Non-pigmented ciliary epithelial cell (primary cell): ENCODE results near the gene VCAM1.

ENCODE experiments used
- DNase-seq: peaks from one replicate; pipeline ENCODE4 v3.0.0-alpha.2; 2010; ENCODE audit warnings: low read depth

VCAM1 gene

DNA sequence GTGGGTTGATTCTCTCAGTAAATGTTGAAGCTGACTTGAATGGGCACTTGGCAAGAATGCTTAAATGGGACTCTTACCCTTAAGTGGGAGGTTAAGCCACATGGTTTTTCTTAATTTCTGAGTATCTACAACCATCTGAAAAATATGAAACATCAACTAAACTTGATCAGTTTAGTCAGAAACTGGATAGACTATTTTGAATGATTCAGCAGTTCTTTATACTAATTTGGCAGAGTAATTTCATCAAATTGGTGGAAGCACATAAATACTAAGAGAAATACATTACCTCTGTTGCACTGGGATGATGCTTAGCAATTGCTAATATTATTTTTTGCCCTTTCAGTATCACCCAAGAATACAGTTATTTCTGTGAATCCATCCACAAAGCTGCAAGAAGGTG lies 4.7 kb downstream of the VCAM1 start:
- no peak for DNase-seq

DNA sequence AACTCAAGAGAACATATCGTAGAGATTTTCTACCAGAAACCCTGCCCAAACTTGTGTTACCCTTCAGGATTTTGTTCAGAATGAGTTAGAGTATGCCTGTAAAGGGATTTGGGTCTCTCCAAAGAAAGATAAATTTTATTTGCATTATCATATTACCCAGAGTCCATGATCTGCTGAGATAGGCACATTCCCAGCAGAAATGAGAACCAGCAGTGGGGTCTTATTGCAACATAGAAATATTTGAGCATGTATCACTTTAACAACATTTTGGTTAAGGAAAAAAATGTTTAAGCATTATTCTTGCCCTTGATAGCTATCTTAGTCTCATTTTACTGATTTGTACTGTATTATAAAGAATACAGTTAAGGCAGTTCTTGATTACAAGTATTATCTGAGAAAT lies 10.6 kb downstream of the VCAM1 start:
- DNase-seq, result no peak

- DNase-seq, result no peak
These were observed 11.8 kb downstream of the VCAM1 start for GRCh38 chr1:100731309-100731708.

GRCh38 chr1:100731758-100732157 lies 12.2 kb downstream of the VCAM1 start:
- DNase-seq, result no peak

- no peak for DNase-seq
These were observed 15.1 kb downstream of the VCAM1 start for GRCh38 chr1:100734676-100735075.

DNA sequence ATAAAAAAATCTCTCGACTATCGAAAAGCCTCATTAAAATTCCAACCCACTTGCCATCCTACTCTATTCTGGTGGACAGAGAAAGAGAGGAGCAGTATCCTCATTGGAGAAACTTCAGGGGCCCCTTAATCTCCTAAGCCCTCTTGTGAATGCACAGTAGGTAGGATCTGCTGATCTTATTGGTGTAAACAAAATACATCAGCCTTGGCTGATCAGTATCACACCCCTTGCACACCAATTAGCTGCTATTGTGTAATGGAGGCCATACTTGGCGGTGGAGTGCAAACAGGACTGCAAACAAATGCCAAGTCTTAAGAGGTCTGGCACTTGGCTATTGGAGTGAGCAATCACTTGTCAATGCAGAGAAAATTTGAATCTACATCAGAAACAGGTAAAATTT lies 15.7 kb downstream of the VCAM1 start:
- DNase-seq, result no peak

GRCh38 chr1:100736324-100736723 lies 16.8 kb downstream of the VCAM1 start:
- DNase-seq, result no peak

- no peak for DNase-seq
These were observed 17.2 kb downstream of the VCAM1 start for GRCh38 chr1:100736746-100737145.

DNA sequence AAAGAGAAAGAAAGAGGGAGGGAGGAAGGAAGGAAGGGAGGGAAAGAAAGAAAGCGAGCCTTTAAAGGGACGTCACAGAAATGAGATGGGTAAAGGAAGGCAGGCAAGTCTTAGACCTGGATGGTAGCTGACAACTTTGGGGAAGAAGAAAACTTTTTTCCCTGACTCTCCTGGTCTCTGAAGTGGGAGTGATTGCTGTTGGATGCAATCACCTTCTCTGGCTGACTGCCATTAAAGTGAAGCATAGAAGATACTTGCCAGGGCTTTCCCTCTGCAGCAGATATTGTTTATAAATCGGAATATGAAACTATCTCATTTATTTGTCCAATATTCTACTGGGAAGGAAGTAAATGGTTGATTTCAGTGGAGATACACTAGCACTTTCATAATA lies 27.0 kb downstream of the VCAM1 start:
- DNase-seq, result no peak

- no peak for DNase-seq
These were observed 28.2 kb downstream of the VCAM1 start for GRCh38 chr1:100747771-100748170.

GRCh38 chr1:100750005-100750885 lies 30.7 kb downstream of the VCAM1 start:
- no peak for DNase-seq

DNA sequence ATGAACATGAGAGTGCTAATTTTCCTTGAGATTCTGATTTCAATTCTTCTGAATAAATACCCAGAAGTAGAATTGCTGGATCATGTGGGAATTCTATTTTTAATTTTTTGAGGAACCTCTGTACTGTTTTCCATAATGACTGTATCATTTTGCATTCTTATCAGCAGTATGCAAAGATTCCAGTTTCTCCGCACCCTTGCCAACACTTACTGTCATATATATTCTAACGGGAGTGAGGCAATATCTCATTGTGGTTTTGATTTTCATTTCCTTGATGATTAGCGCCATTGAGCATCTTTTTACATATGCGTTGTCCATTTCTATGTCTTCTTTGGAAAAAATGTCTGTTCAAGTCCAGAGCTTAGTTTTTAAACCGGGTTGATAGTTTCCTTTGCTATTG lies 33.2 kb downstream of the VCAM1 start:
- no peak for DNase-seq

DNA sequence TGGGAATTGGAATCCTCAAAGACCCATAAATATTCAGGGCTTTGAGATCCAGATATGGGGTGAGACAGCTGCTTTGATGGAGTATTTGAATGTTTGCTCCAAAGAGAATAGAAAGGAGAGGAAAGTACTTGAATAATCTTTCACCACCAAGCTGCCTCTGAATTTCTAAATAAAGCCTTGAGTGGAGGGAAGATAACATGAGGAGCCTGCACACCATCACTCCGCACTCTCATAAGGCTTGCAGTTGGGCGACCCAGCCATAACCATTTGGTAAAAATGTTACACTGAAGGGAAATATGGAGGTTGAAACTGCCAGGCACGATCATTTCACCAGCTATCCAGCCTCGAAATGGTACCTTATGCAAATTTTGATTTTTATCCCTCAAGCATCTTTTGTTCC lies 38.4 kb downstream of the VCAM1 start:
- DNase-seq, result no peak

- no peak for DNase-seq
These were observed 39.6 kb downstream of the VCAM1 start for GRCh38 chr1:100759188-100759587.

GRCh38 chr1:100760511-100760910 lies 41.0 kb downstream of the VCAM1 start:
- no peak for DNase-seq

DNA sequence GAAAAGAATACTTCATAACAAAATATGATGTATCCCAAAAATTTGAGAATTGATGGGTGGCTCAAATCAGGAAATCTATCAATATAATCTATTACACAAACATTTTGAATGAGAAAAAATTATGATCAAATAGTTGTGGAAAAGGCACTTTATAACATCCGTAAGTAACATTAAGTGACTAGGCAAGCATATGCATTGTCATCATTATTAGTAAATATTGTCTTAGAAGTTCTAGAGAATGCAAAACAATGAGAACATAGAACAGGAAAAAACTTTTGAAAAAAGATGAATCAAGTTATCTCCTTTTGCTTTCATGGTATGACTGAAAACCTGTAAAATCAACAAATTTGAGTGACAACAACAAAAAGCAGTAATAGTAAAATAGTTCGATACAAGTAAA lies 42.9 kb downstream of the VCAM1 start:
- DNase-seq, result no peak

GRCh38 chr1:100767176-100767890 lies 47.8 kb downstream of the VCAM1 start:
- DNase-seq, result no peak

- no peak for DNase-seq
These were observed 49.8 kb downstream of the VCAM1 start for GRCh38 chr1:100769323-100769722.

DNA sequence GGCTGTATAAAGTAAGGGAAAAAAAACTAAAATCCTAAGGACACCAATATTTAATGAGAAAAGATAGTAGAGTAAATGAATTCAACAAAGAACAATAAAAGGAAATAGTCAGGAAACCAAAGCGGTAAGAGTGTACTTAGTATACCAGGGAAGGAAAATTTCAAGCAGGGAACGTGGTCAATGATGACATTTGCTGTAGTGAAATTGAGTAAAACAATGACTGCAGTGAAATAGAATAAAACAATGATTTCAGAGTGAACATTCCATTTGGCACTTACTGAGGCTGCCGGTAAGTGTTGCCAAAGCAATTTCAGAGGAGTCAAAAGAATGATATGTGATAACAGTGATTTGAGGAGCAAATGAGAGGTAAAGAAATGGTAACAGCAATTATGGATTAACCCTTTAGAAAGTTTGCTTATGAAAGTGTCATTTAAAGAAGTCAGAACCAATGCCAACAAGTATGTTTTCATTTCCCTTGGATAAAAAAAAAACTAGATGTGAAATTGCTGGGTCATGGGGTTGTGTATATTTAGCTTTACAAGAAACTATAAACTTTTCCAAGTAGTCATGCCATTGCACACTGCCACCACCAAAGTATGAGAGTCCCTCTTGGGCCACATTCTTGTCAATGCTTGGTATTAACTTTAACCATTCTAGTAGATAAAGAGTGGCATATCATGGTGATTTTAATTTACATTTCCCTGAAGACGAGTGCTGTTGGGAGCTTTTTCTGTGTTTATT lies 50.5 kb downstream of the VCAM1 start:
- no peak for DNase-seq

DNA sequence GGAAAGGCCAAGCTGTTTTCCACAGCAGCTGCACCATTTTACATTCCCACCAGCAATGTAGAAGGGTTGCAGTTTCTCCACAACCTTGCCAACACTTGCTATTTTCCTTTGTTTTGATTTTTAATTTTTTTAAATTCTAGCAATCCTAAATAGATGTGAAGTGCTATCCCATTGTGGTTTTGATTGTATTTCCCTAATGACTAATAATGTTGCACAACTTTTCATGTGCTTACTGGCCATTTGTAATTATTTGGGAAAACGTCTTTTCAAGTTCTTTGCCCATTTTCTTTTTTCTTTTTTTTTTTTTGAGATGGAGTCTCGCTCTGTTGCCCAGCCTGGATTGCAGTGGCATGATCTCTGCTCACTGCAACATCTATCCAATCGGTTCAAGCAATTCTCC lies 53.9 kb downstream of the VCAM1 start:
- no peak for DNase-seq

DNA sequence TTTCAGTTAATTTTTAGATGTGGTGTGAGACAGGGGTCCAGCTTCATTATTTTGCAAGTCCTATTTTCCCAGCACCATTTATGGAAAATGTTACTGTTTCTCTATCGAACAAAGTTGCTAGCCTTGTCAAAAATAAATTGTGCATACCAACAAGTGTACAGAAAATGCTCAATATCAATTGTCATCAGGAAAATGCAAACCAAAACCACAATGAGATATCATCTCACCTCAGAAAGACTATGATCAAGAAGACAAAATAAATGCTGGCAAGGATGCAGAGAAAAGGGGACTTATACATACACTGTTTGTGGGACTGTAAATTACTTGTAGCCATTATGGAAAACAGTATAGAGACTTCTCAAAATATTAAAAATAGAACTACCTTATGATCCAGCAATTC lies 54.8 kb downstream of the VCAM1 start:
- DNase-seq, result no peak

GRCh38 chr1:100775483-100775882 lies 55.9 kb downstream of the VCAM1 start:
- no peak for DNase-seq

- no peak for DNase-seq
These were observed 59.2 kb downstream of the VCAM1 start for GRCh38 chr1:100778748-100779147.
